Stimulated activated CD8-positive, alpha-beta memory T cell treated with anti-CD3 and anti-CD28 coated beads, Interleukin-7, amount 100 ng/mL, for 1 hour (primary cell): Measurements from ENCODE around the gene UBXN2A.
"Not testable (repeated sequence)": the region's sequence is repeated elsewhere in the genome, so short reads cannot be mapped to it uniquely, and the experiment has no call there.

Source experiments
- DNase-seq, 2 donors: peaks; one replicate each; pipeline ENCODE4 v3.0.0-alpha.2; 2020; ENCODE audit warnings: low read depth in 2 of 2

UBXN2A gene

GRCh38 chr2:24012521-24013188 is 72.4 kb downstream of the UBXN2A start:
- DNase-seq: no peak

- DNase-seq: not testable (repeated sequence)
Observed at GRCh38 chr2:24014902-24015301, 74.6 kb downstream of the UBXN2A start.

- DNase-seq: no peak
Observed at GRCh38 chr2:24015562-24016375, 75.5 kb downstream of the UBXN2A start.

GRCh38 chr2:24016376-24016761 is 76.1 kb downstream of the UBXN2A start:
- no peak for DNase-seq

- no peak for DNase-seq
Observed at GRCh38 chr2:24016853-24017703, 76.8 kb downstream of the UBXN2A start.

- no peak for DNase-seq
Observed at GRCh38 chr2:24017711-24018110, 77.4 kb downstream of the UBXN2A start.

GRCh38 chr2:24018241-24018640 is 78.0 kb downstream of the UBXN2A start:
- DNase-seq: no peak

- no peak for DNase-seq
Observed at GRCh38 chr2:24019729-24020128, 79.5 kb downstream of the UBXN2A start.

GRCh38 chr2:24020244-24020643 is 80.0 kb downstream of the UBXN2A start:
- DNase-seq: no peak

GRCh38 chr2:24021122-24021998 is 81.1 kb downstream of the UBXN2A start:
- no peak for DNase-seq

- DNase-seq: no peak
Observed at GRCh38 chr2:24022324-24022974, 82.2 kb downstream of the UBXN2A start.

- no peak for DNase-seq
Observed at GRCh38 chr2:24022975-24023575, 82.8 kb downstream of the UBXN2A start.

GRCh38 chr2:24024018-24024417 is 83.8 kb downstream of the UBXN2A start:
- DNase-seq: no peak

GRCh38 chr2:24024996-24025663 is 84.9 kb downstream of the UBXN2A start:
- DNase-seq: no peak

GRCh38 chr2:24026233-24026632 is 86.0 kb downstream of the UBXN2A start:
- DNase-seq: no peak

GRCh38 chr2:24038786-24039499 is 98.7 kb downstream of the UBXN2A start:
- DNase-seq: no peak

- no peak for DNase-seq
Observed at GRCh38 chr2:24040511-24040910, 100.2 kb downstream of the UBXN2A start.

- DNase-seq: not testable (repeated sequence)
Observed at GRCh38 chr2:24043133-24043532, 102.9 kb downstream of the UBXN2A start.
